ENCODE measurements around the gene SVIL. TPM values are rescaled to one million over a fixed set of nuclear protein-coding genes. Genes with fewer than 3 reads are reported as not detected.
"Not testable (repeated sequence)": the region's sequence is repeated elsewhere in the genome, so short reads cannot be mapped to it uniquely, and the experiment has no call there.

The SVIL gene
- total RNA-seq, 1 experiment from 2014 or later: 23.7 TPM

DNA sequence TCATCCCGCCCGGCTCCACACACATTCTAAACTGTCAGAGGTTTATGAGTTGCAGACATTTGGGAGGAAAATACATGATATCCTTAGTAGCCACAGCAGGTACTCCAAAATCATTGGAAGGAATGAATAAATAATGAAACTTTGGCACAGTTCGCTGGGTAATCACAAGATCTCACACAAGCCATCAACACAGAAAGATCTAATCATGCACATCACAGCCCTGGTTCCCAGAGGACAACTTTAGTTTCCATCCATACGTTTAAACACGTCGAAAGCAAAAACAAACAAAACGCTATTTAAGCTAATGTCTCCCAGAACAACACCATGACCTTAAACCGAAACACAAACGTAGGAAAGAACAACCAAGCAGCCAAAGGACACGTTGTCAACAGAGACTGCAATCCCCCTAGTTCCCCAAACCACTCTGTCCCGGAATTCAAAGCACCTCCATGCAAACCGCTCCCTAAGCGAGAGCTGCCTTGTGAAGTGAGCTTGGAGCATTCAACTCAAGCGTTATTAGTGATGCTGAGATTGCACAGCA is 12.3 kb downstream of the SVIL start:
- no peak for DNase-seq (ENCODE audit: low read depth)

DNA sequence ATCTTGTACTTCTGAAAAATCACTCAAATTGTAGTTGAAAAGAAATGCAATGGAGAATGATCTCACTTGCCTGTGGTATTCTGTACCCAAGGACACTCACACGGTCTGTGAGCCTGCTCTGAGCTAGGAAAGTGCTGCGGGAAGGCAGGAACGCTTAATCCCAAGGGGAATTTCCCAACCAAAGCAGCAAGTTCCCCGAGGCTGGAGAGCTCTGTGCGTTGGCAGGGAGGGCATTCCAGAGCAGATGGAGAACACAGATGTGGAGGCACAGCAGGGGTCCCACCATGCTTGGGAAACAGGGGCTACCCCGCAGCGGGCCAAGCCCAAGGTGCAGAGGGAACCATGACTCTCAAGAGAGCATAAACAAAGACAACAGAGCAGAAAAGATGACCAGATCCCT is 13.6 kb downstream of the SVIL start:
- DNase-seq (ENCODE audit: low read depth): peak; percentile 95

DNA sequence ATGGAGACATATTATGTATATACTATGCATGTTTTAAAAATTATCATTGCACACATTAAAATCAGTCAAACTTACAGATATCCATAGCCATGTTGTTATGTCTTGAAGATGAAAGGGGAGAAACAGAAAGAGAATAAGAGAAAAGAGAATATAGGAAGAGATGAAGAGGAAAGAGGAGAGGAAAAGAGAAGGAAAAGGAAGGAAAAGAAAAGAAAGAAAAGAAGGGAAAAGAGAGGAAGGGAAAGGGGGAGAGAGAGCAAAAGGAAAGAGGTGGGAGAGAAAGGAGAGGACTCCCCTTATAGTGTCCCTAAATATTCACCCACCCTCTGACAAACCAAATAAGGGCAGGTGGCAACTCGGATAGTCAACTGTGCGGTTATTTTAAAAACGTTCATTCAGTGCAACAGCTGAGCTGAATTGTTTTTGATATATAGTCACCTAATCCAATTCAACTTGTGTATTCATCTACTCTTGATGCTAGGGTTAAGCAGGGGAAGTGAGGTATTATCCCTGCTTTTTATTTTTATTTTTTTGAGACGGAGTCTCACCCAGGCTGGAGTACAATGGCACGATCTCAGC is 14.6 kb downstream of the SVIL start:
- no peak for DNase-seq (ENCODE audit: low read depth)

DNA sequence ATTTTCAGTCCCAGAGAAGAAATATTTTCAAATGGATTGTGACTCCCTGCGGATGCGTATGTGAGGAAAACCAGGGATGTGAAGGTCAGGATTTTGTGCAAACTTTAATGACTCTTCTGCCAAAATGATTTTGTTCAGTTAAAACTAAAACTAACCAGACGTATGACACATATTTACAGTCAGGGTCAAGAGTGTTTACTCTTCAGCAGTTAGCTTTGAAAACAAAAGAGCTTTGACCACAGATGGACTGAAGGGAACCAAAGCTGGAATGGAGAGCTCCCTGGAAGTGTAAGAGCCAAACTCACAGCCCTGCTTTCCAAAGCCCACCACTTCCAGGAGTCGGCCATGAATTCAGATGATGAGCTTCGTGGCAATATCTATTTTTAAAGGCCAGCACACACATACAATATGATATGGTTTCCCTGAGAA is 15.5 kb downstream of the SVIL start:
- peak; percentile 74 for DNase-seq (ENCODE audit: low read depth)

DNA sequence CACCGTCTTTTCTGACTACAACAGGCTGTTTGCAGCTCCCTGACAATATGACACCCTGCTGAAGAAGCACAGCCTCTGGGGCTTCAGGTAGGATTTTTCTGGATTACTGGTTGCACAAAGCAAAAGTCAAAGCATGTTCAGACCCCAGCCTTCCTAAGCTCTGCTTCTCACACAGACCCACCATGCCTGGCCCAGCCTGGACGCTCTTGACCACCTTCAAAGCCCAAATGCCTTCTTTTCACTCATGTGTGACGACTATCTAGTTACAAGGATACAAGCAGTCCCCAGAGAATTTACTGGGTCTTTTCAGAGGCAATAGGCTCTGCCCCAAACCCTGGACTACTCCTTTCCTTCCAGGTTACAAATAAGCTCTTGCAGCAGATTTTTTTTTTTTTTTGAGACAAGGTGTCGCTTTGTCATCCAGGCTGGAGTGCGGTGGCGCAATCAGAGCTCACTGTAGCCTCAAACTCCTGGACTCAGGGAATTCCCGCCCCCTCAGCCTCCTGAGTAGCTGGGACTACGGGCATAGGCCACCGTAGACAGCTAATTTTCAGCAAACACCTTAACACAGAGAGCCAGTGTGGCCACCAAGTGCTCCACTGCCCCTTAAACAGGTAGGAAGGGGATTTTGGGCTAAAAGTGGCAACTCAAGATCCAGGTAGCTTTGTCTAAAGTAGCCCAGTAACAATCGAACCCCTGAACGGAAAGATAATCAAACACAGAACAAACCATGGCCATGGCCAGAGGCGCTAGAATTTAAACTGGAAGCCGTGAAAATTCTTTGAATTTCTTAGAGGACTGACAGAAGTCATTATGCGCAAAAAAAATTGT is 16.2 kb downstream of the SVIL start:
- DNase-seq (ENCODE audit: low read depth): peak; percentile 44

DNA sequence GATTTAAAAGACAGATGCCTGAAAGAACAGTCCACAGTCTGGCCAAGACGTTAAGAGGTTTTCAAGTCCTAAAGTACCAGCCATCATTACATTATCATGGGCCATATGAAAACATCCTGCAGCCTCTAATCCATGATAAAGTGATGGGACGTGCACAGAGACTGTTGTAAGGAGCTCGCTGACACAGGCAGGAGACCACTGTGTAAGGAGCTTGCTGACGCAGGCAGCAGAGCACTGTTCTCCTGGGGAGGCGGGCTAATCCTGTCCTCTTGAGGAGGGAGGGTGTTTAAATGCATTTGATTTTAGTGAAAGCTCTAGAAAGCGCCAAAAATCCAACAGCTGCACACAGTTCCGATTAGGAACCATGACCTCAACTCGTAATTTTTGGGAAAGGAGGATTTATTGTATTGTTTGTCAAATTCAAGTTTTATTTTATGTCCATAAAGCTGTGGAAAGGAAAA is 16.9 kb downstream of the SVIL start:
- DNase-seq (ENCODE audit: low read depth): no peak

DNA sequence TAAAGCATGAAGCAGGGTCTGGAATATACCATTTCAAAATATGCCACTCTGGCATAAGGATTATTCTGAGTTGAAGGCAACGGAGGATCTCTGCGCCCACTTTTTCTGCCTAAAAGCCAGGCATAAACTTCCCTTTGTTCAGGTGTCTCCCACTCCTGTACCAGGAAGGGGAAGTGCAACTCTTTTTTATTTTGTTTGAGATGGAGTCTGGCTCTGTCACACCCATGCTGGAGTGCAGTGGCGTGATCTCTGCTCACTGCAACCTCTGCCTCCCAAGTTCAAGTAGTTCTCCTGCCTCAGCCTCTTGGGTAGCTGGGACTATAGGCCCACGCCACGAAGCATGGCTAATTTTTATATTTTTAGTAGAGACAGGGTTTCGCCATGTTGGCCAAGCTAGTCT is 18.2 kb downstream of the SVIL start:
- DNase-seq (ENCODE audit: low read depth): no peak

DNA sequence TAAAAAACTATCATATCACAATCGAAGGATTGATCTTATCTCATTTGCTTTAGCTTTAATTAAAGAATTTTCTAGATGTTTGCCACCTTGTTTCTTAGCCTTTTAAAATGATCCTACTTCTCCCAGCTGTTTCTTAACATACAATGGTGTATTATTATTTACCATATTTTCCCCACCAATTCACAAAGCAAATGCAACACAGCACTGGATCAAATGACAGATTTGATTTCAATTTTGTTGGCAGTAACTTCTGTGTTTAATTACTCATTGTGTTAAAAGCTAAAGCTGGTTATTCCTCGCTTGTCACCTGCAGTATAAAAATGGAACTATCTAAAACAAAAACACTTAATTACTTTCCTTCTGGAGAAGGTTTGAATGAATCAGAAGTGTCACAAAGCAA is 19.6 kb downstream of the SVIL start:
- DNase-seq (ENCODE audit: low read depth): no peak

DNA sequence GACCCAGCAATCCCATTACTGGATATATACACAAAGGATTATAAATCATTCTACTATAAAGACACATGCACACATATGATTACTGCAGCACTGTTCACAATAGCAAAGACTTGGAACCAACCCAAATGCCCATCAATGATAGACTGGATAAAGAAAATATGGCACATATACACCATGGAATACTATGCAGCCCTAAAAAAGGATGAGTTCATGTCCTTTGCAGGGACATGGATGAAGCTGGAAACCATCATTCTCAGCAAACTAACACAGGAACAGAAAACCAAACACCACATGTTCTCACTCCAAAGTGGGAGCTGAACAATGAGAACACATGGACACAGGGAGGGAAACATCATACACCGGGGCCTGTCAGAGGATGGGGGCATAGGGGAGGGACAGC is 20.5 kb downstream of the SVIL start:
- not testable (repeated sequence) for DNase-seq (ENCODE audit: low read depth)

GRCh38 chr10:29613791-29614190 is 21.0 kb downstream of the SVIL start:
- peak; percentile 62 for DNase-seq (ENCODE audit: low read depth)

- DNase-seq (ENCODE audit: low read depth): no peak
Measured at GRCh38 chr10:29613196-29613595, 21.6 kb downstream of the SVIL start.

DNA sequence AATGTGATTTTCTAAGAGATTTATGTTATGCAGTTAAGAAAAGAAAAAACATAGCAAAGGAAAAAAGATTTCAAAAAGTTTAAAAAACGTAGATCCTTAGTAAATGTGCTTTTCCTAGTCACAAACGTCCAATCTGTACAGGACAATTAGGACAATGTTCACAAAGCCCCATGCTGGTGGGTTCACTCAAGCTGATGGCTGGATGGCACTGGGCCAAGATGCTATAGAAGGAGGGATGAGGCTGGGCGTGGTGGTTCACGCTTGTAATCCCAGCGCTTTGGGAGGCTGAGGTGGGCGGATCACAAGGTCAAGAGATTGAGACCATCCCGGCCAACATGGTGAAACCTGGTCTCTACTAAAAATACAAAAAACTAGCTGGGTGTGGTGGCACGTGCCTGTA is 22.1 kb downstream of the SVIL start:
- DNase-seq (ENCODE audit: low read depth): no peak

- peak; percentile 80 for DNase-seq (ENCODE audit: low read depth)
Measured at GRCh38 chr10:29611781-29612381, 22.9 kb downstream of the SVIL start.

- DNase-seq (ENCODE audit: low read depth): no peak
Measured at GRCh38 chr10:29610876-29611647, 23.7 kb downstream of the SVIL start.

- DNase-seq (ENCODE audit: low read depth): not testable (repeated sequence)
Measured at GRCh38 chr10:29610331-29610730, 24.4 kb downstream of the SVIL start.

GRCh38 chr10:29609696-29610095 is 25.1 kb downstream of the SVIL start:
- DNase-seq (ENCODE audit: low read depth): no peak

DNA sequence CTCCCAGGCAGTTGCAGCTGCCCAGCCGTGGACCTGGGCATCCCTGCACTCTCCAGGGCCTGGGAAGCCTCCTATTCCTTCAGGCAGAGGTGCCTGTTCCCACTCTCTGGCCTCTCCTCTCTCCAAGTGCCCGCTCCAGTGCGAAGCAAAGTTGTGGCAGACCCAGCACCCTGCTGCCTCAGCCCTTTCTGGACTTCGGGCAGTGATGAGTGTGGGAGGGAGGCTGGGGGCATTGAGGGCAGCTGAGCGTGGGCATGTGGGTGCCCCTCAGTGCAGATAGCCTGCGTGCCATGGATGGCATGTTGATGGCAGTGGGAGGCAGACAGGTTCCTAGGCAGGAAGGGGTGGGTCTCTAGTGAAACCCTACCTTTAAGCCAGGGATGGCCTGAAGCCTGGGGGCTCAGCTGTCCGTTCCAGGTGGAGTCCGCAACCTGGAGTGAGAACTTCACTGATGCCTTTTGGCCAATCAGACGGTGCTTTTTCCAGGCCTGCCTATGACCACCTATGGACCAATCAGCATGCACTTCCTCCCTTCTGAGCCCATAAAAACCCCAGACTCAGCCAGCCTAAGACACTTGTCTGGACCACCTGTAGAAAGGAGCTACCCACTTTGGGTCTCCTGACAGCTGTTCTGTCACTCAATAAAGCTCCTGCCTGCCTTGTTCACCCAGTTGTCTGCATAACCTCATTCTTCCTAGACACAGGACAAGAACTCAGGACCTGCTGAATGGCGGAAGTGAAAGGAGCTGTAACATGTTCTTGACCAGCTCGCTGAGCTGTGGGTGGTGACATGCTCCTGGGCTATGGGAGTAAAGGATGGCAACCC is 26.1 kb downstream of the SVIL start:
- no peak for DNase-seq (ENCODE audit: low read depth)

GRCh38 chr10:29608062-29608461 is 26.7 kb downstream of the SVIL start:
- no peak for DNase-seq (ENCODE audit: low read depth)

DNA sequence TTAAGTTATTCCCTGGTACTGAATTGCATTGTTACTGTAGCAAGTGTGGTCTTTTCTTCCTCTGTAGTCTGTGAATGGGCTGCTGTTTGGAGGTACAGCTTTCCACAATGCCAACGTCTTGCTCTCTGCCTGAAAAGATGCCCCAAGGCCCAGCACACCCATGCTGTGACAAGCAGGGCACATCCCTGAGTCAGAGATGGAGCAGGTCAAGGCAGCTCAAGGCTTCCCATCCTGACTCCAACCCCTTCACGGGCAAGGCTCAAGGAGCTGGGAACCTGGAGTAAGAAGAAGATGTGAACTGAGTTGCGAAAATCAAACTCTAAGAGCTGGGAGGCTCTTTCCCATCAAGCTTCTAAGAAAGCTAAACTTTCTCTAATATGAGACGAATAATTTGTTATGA is 27.2 kb downstream of the SVIL start:
- no peak for DNase-seq (ENCODE audit: low read depth)

DNA sequence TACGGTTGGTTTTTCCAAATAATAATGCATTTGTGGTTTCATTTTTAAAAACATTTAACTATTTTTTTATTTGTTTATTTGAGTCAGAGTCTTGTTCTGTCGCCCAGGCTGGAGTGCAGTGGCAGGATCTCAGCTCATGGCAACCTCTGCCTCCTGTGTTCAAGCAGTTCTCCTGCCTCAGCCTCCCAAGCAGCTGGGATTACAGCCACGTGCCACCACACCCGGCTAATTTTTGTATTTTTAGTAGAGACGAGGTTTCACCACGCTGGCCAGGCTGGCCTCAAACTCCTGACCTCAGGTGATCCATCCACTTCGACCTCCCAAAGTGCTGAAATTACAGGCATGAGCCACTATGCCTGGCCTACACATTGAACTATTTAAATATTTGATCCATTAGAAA is 28.1 kb downstream of the SVIL start:
- not testable (repeated sequence) for DNase-seq (ENCODE audit: low read depth)

DNA sequence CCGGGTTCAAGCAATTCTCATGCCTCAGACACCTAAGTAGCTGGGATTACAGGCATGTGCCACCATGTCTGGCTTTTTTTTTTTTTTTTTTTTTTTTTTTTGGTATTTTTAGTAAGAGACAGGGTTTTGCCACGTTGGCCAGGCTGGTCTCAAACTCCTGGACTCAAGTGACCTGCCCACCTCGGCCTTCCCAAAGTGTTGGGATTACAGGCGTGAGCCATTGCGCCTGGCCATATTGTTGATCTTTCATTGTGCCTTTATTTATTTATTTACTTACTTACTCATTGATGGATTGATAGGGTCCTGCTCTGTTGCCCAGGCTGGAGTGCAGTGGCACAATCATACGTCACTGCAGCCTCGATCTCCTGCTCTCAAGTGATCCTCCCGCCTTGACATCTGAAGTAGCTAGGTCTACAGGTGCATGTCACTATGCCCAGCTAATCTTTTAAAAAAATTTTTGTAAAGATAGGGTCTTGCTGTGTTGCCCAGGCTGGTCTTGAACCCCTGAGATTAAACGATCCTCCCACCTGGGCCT is 30.4 kb downstream of the SVIL start:
- DNase-seq (ENCODE audit: low read depth): no peak

Data from RPMI7951 (cell line).